H1 (cell line): ENCODE measurements around the gene CARD14. TPM values are rescaled to one million over a fixed set of nuclear protein-coding genes. Genes with fewer than 3 reads are reported as not detected.

Experiments
- CTCF ChIA-PET: fragments of 300-600 bp; sonication (Branson Sonifier 250); formaldehyde crosslinking; loops from one replicate; lab custom pipeline; 2021; ENCODE audit not compliant: partially characterized antibody; lab: Charles Lee
- POLR2A ChIA-PET: fragments of 300-600 bp; sonication (Branson Sonifier 250); formaldehyde crosslinking; loops from one replicate; lab custom pipeline; 2021; ENCODE audit warnings: inconsistent platforms; ENCODE audit not compliant: partially characterized antibody; lab: Charles Lee
- DNase-seq, 2 experiments: peaks; one replicate each; pipeline versions ENCODE4 v3.0.0 to v3.0.0-alpha.2; 2010 to 2022; ENCODE audit warnings: low spot score in 2 of 2, low read depth in 1 of 2, mixed read lengths in 1 of 2
- FAIRE-seq: peaks from 2 replicates; lab custom pipeline; 2011; peaks lifted over from hg19 to GRCh38; lab: Jason Lieb, UNC
- H2AFZ ChIP-seq: 2 replicates; pipeline ENCODE4 v1.8.1; 2012; ENCODE audit warnings: low read length, inconsistent platforms
- H2AK5ac ChIP-seq: 2 replicates; pipeline ENCODE4 v1.6.1; 2013; ENCODE audit warnings: low read depth, low read length
- H2BK120ac ChIP-seq: replicated peaks from 2 replicates; pipeline ENCODE3; 2013; ENCODE audit warnings: low read depth, low read length, inconsistent platforms
- H2BK12ac ChIP-seq: 2 replicates; pipeline ENCODE4 v1.6.1; 2013; ENCODE audit warnings: low read depth, low read length
- H2BK15ac ChIP-seq: 2 replicates; pipeline ENCODE4 v1.6.1; 2013; ENCODE audit warnings: low read length
- H2BK20ac ChIP-seq: 2 replicates; pipeline ENCODE4 v1.6.1; 2013; ENCODE audit warnings: low read length
- H2BK5ac ChIP-seq: 2 replicates; pipeline ENCODE4 v1.6.1; 2013; ENCODE audit warnings: low read depth, low read length
- H3K14ac ChIP-seq: 2 replicates; pipeline ENCODE4 v1.6.1; 2013; ENCODE audit warnings: inconsistent platforms; ENCODE audit not compliant: insufficient read length
- H3K18ac ChIP-seq: 2 replicates; pipeline ENCODE4 v1.6.1; 2013; ENCODE audit warnings: low read length; ENCODE audit errors: extremely low read depth
- H3K23ac ChIP-seq: 2 replicates; pipeline ENCODE4 v1.6.1; 2013; ENCODE audit warnings: inconsistent platforms; ENCODE audit not compliant: insufficient read length
- H3K23me2 ChIP-seq: 2 replicates; pipeline ENCODE4 v1.6.1; 2013; ENCODE audit warnings: low read depth, low read length
- H3K27ac ChIP-seq: 2 replicates; pipeline ENCODE4 v1.6.1; 2011; ENCODE audit warnings: low read depth, low read length, inconsistent platforms
- H3K27me3 ChIP-seq, 4 experiments: replicated peaks in 1 of 4; 1 replicate in 1 of 4; 2 replicates in 3 of 4; pipeline versions ENCODE4 v1.6.1 to v1.8.1; 2011 to 2013; ENCODE audit warnings: low read length in 3 of 4, mild to moderate bottlenecking in 3 of 4, inconsistent platforms in 2 of 4, mixed read lengths in 2 of 4, moderate library complexity in 1 of 4; ENCODE audit not compliant: control insufficient read depth in 3 of 4, insufficient read depth in 3 of 4; ENCODE audit errors: extremely low read depth in 1 of 4
- H3K36me3 ChIP-seq, 4 experiments: 2 replicates each; pipeline versions ENCODE4 v1.6.1 to v1.8.1; 2011 to 2013; ENCODE audit warnings: mild to moderate bottlenecking in 4 of 4, low read length in 3 of 4, moderate library complexity in 2 of 4, control low read depth in 1 of 4, inconsistent platforms in 1 of 4; ENCODE audit not compliant: insufficient read depth in 4 of 4, control insufficient read depth in 2 of 4
- H3K4ac ChIP-seq: replicated peaks from 2 replicates; pipeline ENCODE3; 2013; ENCODE audit warnings: low read length, low read depth, mixed read lengths, inconsistent platforms; ENCODE audit not compliant: insufficient read length
- H3K4me1 ChIP-seq, 4 experiments: replicated peaks in 1 of 4; 1 replicate in 1 of 4; 2 replicates in 3 of 4; pipeline versions ENCODE4 v1.6.1 to v1.8.1; 2011 to 2013; ENCODE audit warnings: low read length in 3 of 4, inconsistent platforms in 2 of 4, mixed read lengths in 1 of 4; ENCODE audit not compliant: insufficient read depth in 4 of 4, control insufficient read depth in 3 of 4
- H3K4me2 ChIP-seq, 2 experiments: 2 replicates each; pipeline versions ENCODE4 v1.6.1 to v1.8.1; 2011 to 2013; ENCODE audit warnings: low read depth in 2 of 2, low read length in 2 of 2, control low read depth in 1 of 2, inconsistent platforms in 1 of 2, mild to moderate bottlenecking in 1 of 2; ENCODE audit not compliant: insufficient read depth in 1 of 2
- H3K4me3 ChIP-seq, 4 experiments: fragments of 200-600, 300-600 bp in 1 of 4; sonication (generic), shearing (Covaris generic), sonication (Bioruptor Twin) in 1 of 4; 2 replicates each; pipeline versions ENCODE4 v1.5.1 to v1.8.1; 2011 to 2016; ENCODE audit warnings: low read length in 4 of 4, low read depth in 3 of 4, control low read depth in 2 of 4, inconsistent platforms in 2 of 4, mild to moderate bottlenecking in 2 of 4, mixed read lengths in 1 of 4, moderate library complexity in 1 of 4; ENCODE audit not compliant: insufficient read depth in 2 of 4; ENCODE audit errors: extremely low read depth in 1 of 4
- H3K56ac ChIP-seq: replicated peaks from 2 replicates; pipeline ENCODE3; 2013; ENCODE audit warnings: low read depth, mild to moderate bottlenecking, mixed read lengths, low read length, inconsistent platforms; ENCODE audit not compliant: insufficient read length
- H3K79me1 ChIP-seq: 2 replicates; pipeline ENCODE4 v1.6.1; 2013; ENCODE audit warnings: low read depth, low read length, control low read depth
- H3K79me2 ChIP-seq, 2 experiments: 2 replicates each; pipeline versions ENCODE4 v1.6.1 to v1.8.1; 2012 to 2013; ENCODE audit warnings: low read length in 2 of 2, mild to moderate bottlenecking in 2 of 2, inconsistent platforms in 1 of 2; ENCODE audit not compliant: insufficient read depth in 2 of 2, control insufficient read depth in 1 of 2
- H3K9ac ChIP-seq, 4 experiments: replicated peaks in 1 of 4; 1 replicate in 1 of 4; 2 replicates in 3 of 4; pipeline versions ENCODE4 v1.6.1 to v1.8.1; 2011 to 2013; ENCODE audit warnings: low read depth in 3 of 4, low read length in 3 of 4, control low read depth in 2 of 4, mild to moderate bottlenecking in 2 of 4, moderate library complexity in 2 of 4, inconsistent platforms in 1 of 4; ENCODE audit errors: extremely low read depth in 1 of 4
- H3K9me3 ChIP-seq, 2 experiments: 2 replicates each; pipeline versions ENCODE4 v1.6.1 to v1.8.1; 2012 to 2013; ENCODE audit warnings: mild to moderate bottlenecking in 2 of 2, moderate library complexity in 2 of 2, control low read depth in 1 of 2, inconsistent platforms in 1 of 2, low read depth in 1 of 2, low read length in 1 of 2, mixed read lengths in 1 of 2; ENCODE audit not compliant: insufficient read depth in 2 of 2
- H4K20me1 ChIP-seq, 2 experiments: replicated peaks in 1 of 2; 2 replicates each; pipeline versions ENCODE3 to v1.8.1; 2011 to 2013; ENCODE audit warnings: inconsistent platforms in 2 of 2, low read length in 2 of 2, mild to moderate bottlenecking in 1 of 2; ENCODE audit not compliant: insufficient read depth in 2 of 2, control insufficient read depth in 1 of 2
- H4K5ac ChIP-seq: 2 replicates; pipeline ENCODE4 v1.6.1; 2013; ENCODE audit warnings: low read length, low read depth, mixed read lengths, inconsistent platforms; ENCODE audit not compliant: insufficient read length
- H4K8ac ChIP-seq: 2 replicates; pipeline ENCODE4 v1.8.0; 2013; ENCODE audit warnings: mild to moderate bottlenecking, moderate library complexity, low read length, inconsistent platforms; ENCODE audit not compliant: insufficient read depth; ENCODE audit errors: extremely low read depth
- H4K91ac ChIP-seq: replicated peaks from 2 replicates; pipeline ENCODE3; 2013; ENCODE audit warnings: low read length, mixed read lengths, inconsistent platforms; ENCODE audit not compliant: insufficient read length
- ASH2L ChIP-seq: fragments of 200-600, 300-600 bp; sonication (generic); IDR thresholded peaks from one replicate; pipeline ENCODE4 v1.7.1; 2017; ENCODE audit warnings: low read length
- BRCA1 ChIP-seq: IDR thresholded peaks from 2 replicates; pipeline ENCODE4 v1.6.1; 2012; ENCODE audit warnings: low read depth, low read length, improper control_type of control experiment
- CBX5 ChIP-seq: fragments of 300-800, 300-1000 bp; sonication (generic); IDR thresholded peaks from 2 replicates; pipeline ENCODE4 v1.7.1; 2016; ENCODE audit warnings: antibody characterized with exemption, low read length, low read depth
- CBX8 ChIP-seq: fragments of 300-800, 300-1000 bp; sonication (generic); IDR thresholded peaks from 2 replicates; pipeline ENCODE4 v1.7.1; 2016; ENCODE audit warnings: low read depth, low read length, borderline replicate concordance
- CHD2 ChIP-seq: IDR thresholded peaks from 2 replicates; pipeline ENCODE4 v1.6.1; 2012; ENCODE audit warnings: low read length, improper control_type of control experiment
- GTF2F1 ChIP-seq: IDR thresholded peaks from 2 replicates; pipeline ENCODE4 v1.6.1; 2012; ENCODE audit warnings: low read depth, low read length, improper control_type of control experiment, borderline replicate concordance
- HDAC6 ChIP-seq: IDR thresholded peaks from one replicate; pipeline ENCODE4 v1.7.1; 2012; ENCODE audit warnings: low read depth, mild to moderate bottlenecking, inconsistent platforms, low read length, moderate library complexity
- POLR2A ChIP-seq, 2 experiments: IDR thresholded peaks; 1 replicate in 1 of 2; 2 replicates in 1 of 2; pipeline ENCODE4 v1.6.1; 2011; ENCODE audit warnings: low read depth in 2 of 2, low read length in 2 of 2, mild to moderate bottlenecking in 2 of 2; ENCODE audit errors: control extremely low read depth in 1 of 2
- SIN3A ChIP-seq, 2 experiments: IDR thresholded peaks in 1 of 2; conservative IDR thresholded peaks in 1 of 2; 2 replicates each; pipeline ENCODE4 v1.6.1; 2011 to 2012; ENCODE audit warnings: low read length in 2 of 2, improper control_type of control experiment in 1 of 2, low read depth in 1 of 2, mild to moderate bottlenecking in 1 of 2
- SIRT6 ChIP-seq: IDR thresholded peaks from one replicate; pipeline ENCODE4 v1.7.1; 2012; ENCODE audit warnings: low read length, inconsistent platforms
- YY1 ChIP-seq: IDR thresholded peaks from 2 replicates; pipeline ENCODE4 v1.6.1; 2011; ENCODE audit warnings: low read depth, mild to moderate bottlenecking, low read length
- WGBS, 2 experiments: shearing (Covaris generic) in 1 of 2; methylation state at CpG; one replicate each; pipeline versions ENCODE4 v1.1.6 to v1.1.7; 2013 to 2015; ENCODE audit warnings: low lambda C conversion rate in 2 of 2, mixed read lengths in 2 of 2, inconsistent platforms in 1 of 2, low coverage in 1 of 2, missing lambda C conversion rate in 1 of 2; ENCODE audit not compliant: insufficient replicate concordance in 2 of 2, insufficient coverage in 1 of 2, insufficient read length in 1 of 2; ENCODE audit errors: extremely low coverage in 1 of 2, missing lambda C conversion rate in 1 of 2; 5-methylcytosine and 5-hydroxymethylcytosine counted together
- polyA plus RNA-seq, 7 experiments: library from polyadenylated mRNA; depleted of rRNA in 3 of 7; stranded (reverse) in 5 of 7; unstranded in 2 of 7; fragments of >200 nt in 5 of 7; fragments of 200-250 nt in 2 of 7; gene quantifications; 1 replicate in 5 of 7; 2 replicates in 1 of 7; 4 replicates in 1 of 7; pipeline versions ENCODE4 v1.2.1 to v1.2.3, GENCODE V29; 2011 to 2013; ENCODE audit warnings: missing spikeins in 2 of 7, mixed read lengths in 2 of 7
- total RNA-seq: library from RNA; stranded (reverse); fragmentation: NEBNext Ultra II Directional; extraction: Animal tissue kit (Norgen Biotek cat#: 25700); gene quantifications from 2 replicates; pipeline ENCODE4 v1.2.1, GENCODE V29; 2021
- TF ChIP-seq, protein P1 (sequence below): IDR thresholded peaks from 2 replicates; pipeline ENCODE4 v1.6.1; 2011; ENCODE audit warnings: low read length, improper control_type of control experiment

CARD14 gene
- total and polyA plus RNA-seq, 2 of the 8 experiments (the other 6 are each of a cell fraction or from before 2014, with no cell fraction given), result 0.08 TPM; not detected in 1

DNA sequence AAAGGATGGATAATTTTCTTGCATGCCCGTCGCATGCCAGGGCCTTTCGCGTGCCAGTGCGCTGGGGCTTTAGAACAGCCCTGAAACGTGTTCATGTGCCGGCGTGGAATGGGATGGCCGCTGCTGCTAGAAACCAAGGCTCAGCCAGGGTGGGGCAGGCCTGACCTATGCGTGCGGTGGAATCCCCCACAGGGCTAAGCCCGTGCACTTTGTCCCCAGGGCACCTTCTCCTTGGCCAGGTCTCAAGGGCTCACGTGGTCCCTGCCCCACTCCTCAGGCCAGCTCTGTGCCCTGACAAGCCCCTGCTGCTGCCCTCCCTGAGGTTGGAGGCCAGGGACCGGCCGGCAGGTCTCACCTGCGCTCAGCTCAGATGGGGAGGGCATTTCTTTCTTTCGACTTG, 77.7 kb downstream of the CARD14 start:
- no peak overlapping the region for H3K27ac ChIP-seq
- no peak overlapping the region for H4K5ac ChIP-seq
- no peak overlapping the region for H3K14ac ChIP-seq
- H2BK15ac ChIP-seq, result no peak overlapping the region
- no peaks in the 10 kb centered on the region; a peak in 1 of 4 replicates for H3K9me3 ChIP-seq
- no peak overlapping the region for H3K4me2 ChIP-seq
- H3K4ac ChIP-seq, result no peak overlapping the region
- H3K27me3 ChIP-seq, result no peaks in the 10 kb centered on the region
- H2BK120ac ChIP-seq, result no peak overlapping the region
- no peak overlapping the region for H2AFZ ChIP-seq
- no peak overlapping the region; the same call in 1 of the 2 replicates for H4K8ac ChIP-seq
- no peak overlapping the region for H3K56ac ChIP-seq
- H3K79me2 ChIP-seq, result no peaks in the 10 kb centered on the region
- no peak overlapping the region for H2BK20ac ChIP-seq
- no peak overlapping the region for H2BK12ac ChIP-seq
- H3K36me3 ChIP-seq, result peaks cover 0 to 8% (median 3%) of the 10 kb centered on the region in 4 experiments; a peak in 3 of 8 replicates
- TF ChIP-seq BRCA1 (no peak), YY1 (no peak), SIN3A (conservative IDR thresholded peaks at IDR 0.05 in 1 of 2, IDR thresholded peaks at IDR 0.05 in 1 of 2; ENCODE audit: low read depth in 1 of 2, low read length in 2 of 2) (no peak), CBX8 (no peak), SIRT6 (no peak), ASH2L (no peak), GTF2F1 (no peak), CHD2 (no peak), POLR2A (IDR thresholded peaks at IDR 0.05; ENCODE audit: control extremely low read depth in 1 of 2, low read depth in 2 of 2, low read length in 2 of 2) (no peak), CBX5 (no peak), HDAC6 (no peak)
- TF ChIP-seq, protein P1, sequence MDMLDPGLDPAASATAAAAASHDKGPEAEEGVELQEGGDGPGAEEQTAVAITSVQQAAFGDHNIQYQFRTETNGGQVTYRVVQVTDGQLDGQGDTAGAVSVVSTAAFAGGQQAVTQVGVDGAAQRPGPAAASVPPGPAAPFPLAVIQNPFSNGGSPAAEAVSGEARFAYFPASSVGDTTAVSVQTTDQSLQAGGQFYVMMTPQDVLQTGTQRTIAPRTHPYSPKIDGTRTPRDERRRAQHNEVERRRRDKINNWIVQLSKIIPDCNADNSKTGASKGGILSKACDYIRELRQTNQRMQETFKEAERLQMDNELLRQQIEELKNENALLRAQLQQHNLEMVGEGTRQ, result no peak
- no peak overlapping the region for H3K4me3 ChIP-seq
- H3K23ac ChIP-seq, result no peak overlapping the region
- no peak overlapping the region for H4K91ac ChIP-seq
- no peak for FAIRE-seq
- WGBS, 2 experiments, result 95% methylated on average over 16 of the region's 17 CpGs; no CpG with 5 or more reads in 1 of the 2 experiments
- ChIA-PET CTCF (interaction anchor here (0.6 to 2.4 kb wide), 2 partner anchors 21 to 219 kb away, joined by 3 to 10 read pairs; no protein-coding TSS in a partner anchor), POLR2A (no interaction called here)
- peaks cover 0 to 1% of the 10 kb centered on the region in 2 experiments for H4K20me1 ChIP-seq
- H2AK5ac ChIP-seq, result no peak overlapping the region
- 0 out of 7 replicates have a peak, but pooled peaks cover 0 to 1% (median 0%) of the 10 kb centered on the region in 4 experiments for H3K4me1 ChIP-seq
- no peak overlapping the region for H3K18ac ChIP-seq
- DNase-seq, result no peak
- no peaks in the 10 kb centered on the region for H3K79me1 ChIP-seq
- H3K23me2 ChIP-seq, result no peaks in the 10 kb centered on the region
- peak overlapping the region; percentile 60; the same call in 1 of the 2 replicates for H2BK5ac ChIP-seq
- H3K9ac ChIP-seq, result no peak overlapping the region
